Measurements from ENCODE around the gene MAML1. TPM values are rescaled to one million over a fixed set of nuclear protein-coding genes. Genes with fewer than 3 reads are reported as not detected.
"Not testable (repeated sequence)": the region's sequence is repeated elsewhere in the genome, so short reads cannot be mapped to it uniquely, and the experiment has no call there.

The MAML1 gene
- total and polyA plus RNA-seq, 2 experiments from 2014 or later = 7.5 to 15.9 TPM

GRCh38 chr5:179734536-179735164 is 2.0 kb downstream of the MAML1 start:
- TF ChIP-seq EZH2 (IDR thresholded peaks at IDR 0.05; ENCODE audit: borderline replicate concordance) (no peak), EZH2phosphoT487 (IDR thresholded peaks at IDR 0.05; ENCODE audit: low read depth, severe bottlenecking, unreplicated experiment) (no peak), CTCF (IDR thresholded peaks at IDR 0.05; ENCODE audit: poor library complexity) (no peak)
- H3K79me2 ChIP-seq = peaks cover 64% of the 10 kb centered on the region
- no peaks in the 10 kb centered on the region for H3K9me2 ChIP-seq (replicated peaks; ENCODE audit: insufficient read depth)
- WGBS (ENCODE audit: low lambda C conversion rate, missing lambda C conversion rate) = 76% methylated on average over 12 of the region's 12 CpGs
- peaks cover 26% of the 10 kb centered on the region for H3K4me1 ChIP-seq (ENCODE audit: insufficient read depth)
- no peaks in the 10 kb centered on the region for H3K36me3 ChIP-seq (replicated peaks; ENCODE audit: insufficient read depth, low read depth)
- H3K9me3 ChIP-seq (ENCODE audit: low read depth) = no peaks in the 10 kb centered on the region
- no peak for DNase-seq (ENCODE audit: low spot score)
- H2AFZ ChIP-seq = no peak overlapping the region
- H3K27me3 ChIP-seq = no peaks in the 10 kb centered on the region
- peak overlapping the region; percentile 89 for H3K27ac ChIP-seq
- peak overlapping the region; percentile 43 for H3K4me3 ChIP-seq
- H4K20me1 ChIP-seq (ENCODE audit: insufficient read depth, poor library complexity, severe bottlenecking) = peaks cover 62% of the 10 kb centered on the region
- peak overlapping the region; percentile 94 for H3K4me2 ChIP-seq

DNA sequence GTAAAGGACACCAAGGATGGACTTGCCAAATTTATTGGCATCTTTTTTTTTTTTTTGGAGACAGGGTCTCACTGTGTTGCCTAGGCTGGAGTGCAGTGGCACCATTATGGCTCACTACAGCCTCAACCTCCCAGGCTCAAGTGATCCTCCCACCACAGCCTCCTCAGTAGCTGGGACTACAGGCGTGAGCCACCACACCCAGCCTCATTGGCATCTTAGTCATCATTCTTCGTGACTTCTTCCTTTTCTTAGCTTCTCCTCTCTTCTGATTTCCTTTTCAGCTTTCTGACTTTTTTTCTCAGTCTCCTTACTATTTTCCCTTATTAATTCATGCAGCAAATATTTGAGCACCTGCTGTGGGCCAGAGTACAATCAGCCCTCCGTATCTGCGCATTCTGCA is 6.1 kb downstream of the MAML1 start:
- Histone ChIP-seq H3K27me3 (no peaks in the 10 kb centered on the region), H3K4me1 (ENCODE audit: insufficient read depth) (peaks cover 18% of the 10 kb centered on the region), H3K36me3 (replicated peaks; ENCODE audit: insufficient read depth, low read depth) (no peaks in the 10 kb centered on the region), H3K4me2 (no peak overlapping the region), H3K9me3 (ENCODE audit: low read depth) (no peaks in the 10 kb centered on the region), H3K27ac (no peak overlapping the region), H3K9me2 (replicated peaks; ENCODE audit: insufficient read depth) (no peaks in the 10 kb centered on the region), H3K4me3 (no peak overlapping the region), H3K79me2 (peaks cover 100% of the 10 kb centered on the region), H4K20me1 (ENCODE audit: insufficient read depth, poor library complexity, severe bottlenecking) (peaks cover 94% of the 10 kb centered on the region), H2AFZ (no peak overlapping the region)
- WGBS (ENCODE audit: low lambda C conversion rate, missing lambda C conversion rate) = 99% methylated on average over 4 of the region's 4 CpGs
- DNase-seq (ENCODE audit: low spot score) = no peak
- TF ChIP-seq CTCF (IDR thresholded peaks at IDR 0.05; ENCODE audit: poor library complexity) (no peak), EZH2phosphoT487 (IDR thresholded peaks at IDR 0.05; ENCODE audit: low read depth, severe bottlenecking, unreplicated experiment) (no peak), EZH2 (IDR thresholded peaks at IDR 0.05; ENCODE audit: borderline replicate concordance) (no peak)

DNA sequence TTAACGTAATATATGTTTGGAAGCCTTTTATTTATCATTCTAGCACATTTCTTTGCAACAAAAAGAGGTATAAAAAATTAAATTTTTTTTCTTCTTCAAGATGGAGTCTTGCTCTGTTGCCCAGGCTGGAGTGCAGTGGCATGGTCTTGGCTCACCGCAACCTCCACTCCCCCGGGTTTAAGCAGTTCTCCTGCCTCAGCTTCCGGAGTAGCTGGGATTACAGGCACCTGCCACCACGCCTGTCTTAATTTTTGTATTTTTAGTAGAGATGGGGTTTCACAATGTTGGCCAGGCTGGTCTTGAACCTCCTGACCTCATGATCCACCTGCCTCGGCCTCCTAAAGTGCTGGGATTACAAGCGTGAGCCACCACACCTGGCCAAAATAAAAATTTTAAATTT is 11.5 kb downstream of the MAML1 start:
- H3K9me3 ChIP-seq (ENCODE audit: low read depth); H3K4me1 ChIP-seq (ENCODE audit: insufficient read depth); H3K4me2 ChIP-seq; H3K4me3 ChIP-seq; DNase-seq (ENCODE audit: low spot score); H3K9me2 ChIP-seq (replicated peaks; ENCODE audit: insufficient read depth); H3K27me3 ChIP-seq; H3K27ac ChIP-seq; H2AFZ ChIP-seq; H3K36me3 ChIP-seq (replicated peaks; ENCODE audit: insufficient read depth, low read depth): not testable (repeated sequence)
- H3K79me2 ChIP-seq = peaks cover 99% of the 10 kb centered on the region
- WGBS (ENCODE audit: low lambda C conversion rate, missing lambda C conversion rate) = 95% methylated on average over 7 of the region's 7 CpGs
- H4K20me1 ChIP-seq (ENCODE audit: insufficient read depth, poor library complexity, severe bottlenecking) = peaks cover 76% of the 10 kb centered on the region

- no peak overlapping the region for H3K27ac ChIP-seq
- H3K4me3 ChIP-seq = no peak overlapping the region
- no peaks in the 10 kb centered on the region for H3K36me3 ChIP-seq (replicated peaks; ENCODE audit: insufficient read depth, low read depth)
- TF ChIP-seq CTCF (IDR thresholded peaks at IDR 0.05; ENCODE audit: poor library complexity) = no peak
- TF ChIP-seq EZH2phosphoT487 (IDR thresholded peaks at IDR 0.05; ENCODE audit: low read depth, severe bottlenecking, unreplicated experiment) = no peak
- TF ChIP-seq EZH2 (IDR thresholded peaks at IDR 0.05; ENCODE audit: borderline replicate concordance) = no peak
- H3K4me1 ChIP-seq (ENCODE audit: insufficient read depth) = no peaks in the 10 kb centered on the region
- no peak for DNase-seq (ENCODE audit: low spot score)
- no peaks in the 10 kb centered on the region for H3K9me3 ChIP-seq (ENCODE audit: low read depth)
- H3K79me2 ChIP-seq = peaks cover 99% of the 10 kb centered on the region
- peaks cover 78% of the 10 kb centered on the region for H4K20me1 ChIP-seq (ENCODE audit: insufficient read depth, poor library complexity, severe bottlenecking)
- H2AFZ ChIP-seq = no peak overlapping the region
- no peaks in the 10 kb centered on the region for H3K9me2 ChIP-seq (replicated peaks; ENCODE audit: insufficient read depth)
- no peak overlapping the region for H3K4me2 ChIP-seq
- 96% methylated on average over 2 of the region's 2 CpGs for WGBS (ENCODE audit: low lambda C conversion rate, missing lambda C conversion rate)
- no peaks in the 10 kb centered on the region for H3K27me3 ChIP-seq
These were observed 14.2 kb downstream of the MAML1 start for GRCh38 chr5:179746872-179747271.

Measured in hepatocyte (in vitro differentiated cells).